GM12878 (cell line): ENCODE measurements around the gene SLC35G6.

ENCODE experiments used
- EED ChIP-seq: sonication (generic); IDR thresholded peaks from 2 replicates; pipeline ENCODE4 v1.6.1; 2016; ENCODE audit warnings: antibody characterized with exemption, low read depth
- RUNX3 ChIP-seq: IDR thresholded peaks from 2 replicates; pipeline ENCODE4 v1.6.1; 2012; ENCODE audit warnings: low read length, inconsistent platforms
- TF ChIP-seq, protein P1 (sequence below), 3 experiments: IDR thresholded peaks in 2 of 3; conservative IDR thresholded peaks in 1 of 3; 2 replicates each; pipeline ENCODE4 v1.5.1; 2011; ENCODE audit warnings: low read depth in 3 of 3, low read length in 3 of 3, mild to moderate bottlenecking in 3 of 3, control low read depth in 2 of 3, moderate library complexity in 2 of 3, inconsistent platforms in 1 of 3, mixed read lengths in 1 of 3; ENCODE audit not compliant: control insufficient read depth in 2 of 3, insufficient read depth in 1 of 3; ENCODE audit errors: extremely low read depth in 1 of 3

- TF ChIP-seq, protein P1, sequence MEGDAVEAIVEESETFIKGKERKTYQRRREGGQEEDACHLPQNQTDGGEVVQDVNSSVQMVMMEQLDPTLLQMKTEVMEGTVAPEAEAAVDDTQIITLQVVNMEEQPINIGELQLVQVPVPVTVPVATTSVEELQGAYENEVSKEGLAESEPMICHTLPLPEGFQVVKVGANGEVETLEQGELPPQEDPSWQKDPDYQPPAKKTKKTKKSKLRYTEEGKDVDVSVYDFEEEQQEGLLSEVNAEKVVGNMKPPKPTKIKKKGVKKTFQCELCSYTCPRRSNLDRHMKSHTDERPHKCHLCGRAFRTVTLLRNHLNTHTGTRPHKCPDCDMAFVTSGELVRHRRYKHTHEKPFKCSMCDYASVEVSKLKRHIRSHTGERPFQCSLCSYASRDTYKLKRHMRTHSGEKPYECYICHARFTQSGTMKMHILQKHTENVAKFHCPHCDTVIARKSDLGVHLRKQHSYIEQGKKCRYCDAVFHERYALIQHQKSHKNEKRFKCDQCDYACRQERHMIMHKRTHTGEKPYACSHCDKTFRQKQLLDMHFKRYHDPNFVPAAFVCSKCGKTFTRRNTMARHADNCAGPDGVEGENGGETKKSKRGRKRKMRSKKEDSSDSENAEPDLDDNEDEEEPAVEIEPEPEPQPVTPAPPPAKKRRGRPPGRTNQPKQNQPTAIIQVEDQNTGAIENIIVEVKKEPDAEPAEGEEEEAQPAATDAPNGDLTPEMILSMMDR (IDR thresholded peaks at IDR 0.05 in 2 of 3, conservative IDR thresholded peaks at IDR 0.05 in 1 of 3; ENCODE audit: control insufficient read depth in 2 of 3, extremely low read depth in 1 of 3, insufficient read depth in 1 of 3, low read depth in 3 of 3, low read length in 3 of 3) = no peak
- TF ChIP-seq RUNX3 (no peak), EED (no peak)
These were observed 20.5 kb downstream of the SLC35G6 start for GRCh38 chr17:7501729-7502128.
